Panc1 (cell line): Measurements from ENCODE around the gene APOL2.

Source experiments
- POLR2AphosphoS5 ChIP-seq: IDR thresholded peaks from 2 replicates; pipeline ENCODE4 v1.6.1; 2012; ENCODE audit warnings: mild to moderate bottlenecking, low read depth, low read length, moderate library complexity
- TF ChIP-seq, protein P1 (sequence below): fragments of 450-650 bp; IDR thresholded peaks from 2 replicates; pipeline ENCODE4 v1.5.1; 2017; ENCODE audit warnings: mild to moderate bottlenecking
- TF ChIP-seq, protein P2 (sequence below), 2 experiments: IDR thresholded peaks; 2 replicates each; pipeline ENCODE4 v1.6.1; 2011 to 2012; ENCODE audit warnings: low read depth in 2 of 2, control low read depth in 1 of 2, low read length in 1 of 2, mild to moderate bottlenecking in 1 of 2, moderate library complexity in 1 of 2; ENCODE audit not compliant: insufficient read depth in 1 of 2

DNA sequence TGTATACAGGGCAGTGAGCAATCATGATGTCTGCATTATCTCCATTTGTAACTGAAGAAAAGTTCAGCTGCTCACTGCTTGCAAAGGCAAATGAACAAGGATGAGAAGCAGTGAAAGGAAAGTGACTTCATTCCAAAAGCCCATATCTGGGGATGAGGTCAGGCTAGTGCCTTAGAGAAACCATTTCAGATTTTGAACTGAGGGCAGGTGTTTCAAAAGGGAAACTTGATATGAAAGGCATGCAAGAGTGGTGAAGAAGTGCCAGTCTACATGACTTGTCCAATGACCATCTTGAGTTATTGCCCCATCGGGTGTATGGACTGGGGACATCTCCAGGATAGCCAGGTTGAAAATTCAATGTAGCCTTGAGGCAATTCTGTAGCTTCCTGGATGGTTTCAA lies 30.4 kb downstream of the APOL2 start:
- TF ChIP-seq, protein P1, sequence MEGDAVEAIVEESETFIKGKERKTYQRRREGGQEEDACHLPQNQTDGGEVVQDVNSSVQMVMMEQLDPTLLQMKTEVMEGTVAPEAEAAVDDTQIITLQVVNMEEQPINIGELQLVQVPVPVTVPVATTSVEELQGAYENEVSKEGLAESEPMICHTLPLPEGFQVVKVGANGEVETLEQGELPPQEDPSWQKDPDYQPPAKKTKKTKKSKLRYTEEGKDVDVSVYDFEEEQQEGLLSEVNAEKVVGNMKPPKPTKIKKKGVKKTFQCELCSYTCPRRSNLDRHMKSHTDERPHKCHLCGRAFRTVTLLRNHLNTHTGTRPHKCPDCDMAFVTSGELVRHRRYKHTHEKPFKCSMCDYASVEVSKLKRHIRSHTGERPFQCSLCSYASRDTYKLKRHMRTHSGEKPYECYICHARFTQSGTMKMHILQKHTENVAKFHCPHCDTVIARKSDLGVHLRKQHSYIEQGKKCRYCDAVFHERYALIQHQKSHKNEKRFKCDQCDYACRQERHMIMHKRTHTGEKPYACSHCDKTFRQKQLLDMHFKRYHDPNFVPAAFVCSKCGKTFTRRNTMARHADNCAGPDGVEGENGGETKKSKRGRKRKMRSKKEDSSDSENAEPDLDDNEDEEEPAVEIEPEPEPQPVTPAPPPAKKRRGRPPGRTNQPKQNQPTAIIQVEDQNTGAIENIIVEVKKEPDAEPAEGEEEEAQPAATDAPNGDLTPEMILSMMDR, result no peak
- TF ChIP-seq, protein P2, sequence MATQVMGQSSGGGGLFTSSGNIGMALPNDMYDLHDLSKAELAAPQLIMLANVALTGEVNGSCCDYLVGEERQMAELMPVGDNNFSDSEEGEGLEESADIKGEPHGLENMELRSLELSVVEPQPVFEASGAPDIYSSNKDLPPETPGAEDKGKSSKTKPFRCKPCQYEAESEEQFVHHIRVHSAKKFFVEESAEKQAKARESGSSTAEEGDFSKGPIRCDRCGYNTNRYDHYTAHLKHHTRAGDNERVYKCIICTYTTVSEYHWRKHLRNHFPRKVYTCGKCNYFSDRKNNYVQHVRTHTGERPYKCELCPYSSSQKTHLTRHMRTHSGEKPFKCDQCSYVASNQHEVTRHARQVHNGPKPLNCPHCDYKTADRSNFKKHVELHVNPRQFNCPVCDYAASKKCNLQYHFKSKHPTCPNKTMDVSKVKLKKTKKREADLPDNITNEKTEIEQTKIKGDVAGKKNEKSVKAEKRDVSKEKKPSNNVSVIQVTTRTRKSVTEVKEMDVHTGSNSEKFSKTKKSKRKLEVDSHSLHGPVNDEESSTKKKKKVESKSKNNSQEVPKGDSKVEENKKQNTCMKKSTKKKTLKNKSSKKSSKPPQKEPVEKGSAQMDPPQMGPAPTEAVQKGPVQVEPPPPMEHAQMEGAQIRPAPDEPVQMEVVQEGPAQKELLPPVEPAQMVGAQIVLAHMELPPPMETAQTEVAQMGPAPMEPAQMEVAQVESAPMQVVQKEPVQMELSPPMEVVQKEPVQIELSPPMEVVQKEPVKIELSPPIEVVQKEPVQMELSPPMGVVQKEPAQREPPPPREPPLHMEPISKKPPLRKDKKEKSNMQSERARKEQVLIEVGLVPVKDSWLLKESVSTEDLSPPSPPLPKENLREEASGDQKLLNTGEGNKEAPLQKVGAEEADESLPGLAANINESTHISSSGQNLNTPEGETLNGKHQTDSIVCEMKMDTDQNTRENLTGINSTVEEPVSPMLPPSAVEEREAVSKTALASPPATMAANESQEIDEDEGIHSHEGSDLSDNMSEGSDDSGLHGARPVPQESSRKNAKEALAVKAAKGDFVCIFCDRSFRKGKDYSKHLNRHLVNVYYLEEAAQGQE (IDR thresholded peaks at IDR 0.05; ENCODE audit: insufficient read depth in 1 of 2, low read depth in 2 of 2, low read length in 1 of 2), result no peak
- no peak for TF ChIP-seq POLR2AphosphoS5
